Osteoblast (primary cell): ENCODE data around the gene SEMA3C. TPM values are rescaled to one million over a fixed set of nuclear protein-coding genes. Genes with fewer than 3 reads are reported as not detected.
A peak's percentile ranks its signal among the peaks of the same experiment; 100 is the strongest.

ENCODE experiments used
- DNase-seq: peaks from one replicate; pipeline ENCODE4 v3.0.0; 2011; ENCODE audit warnings: low spot score, mixed read lengths; ENCODE audit not compliant: insufficient read length; ENCODE audit errors: missing footprints
- H2AFZ ChIP-seq: 2 replicates; pipeline ENCODE4 v1.6.0; 2011; ENCODE audit warnings: mild to moderate bottlenecking, low read length
- H3K27ac ChIP-seq: 2 replicates; pipeline ENCODE4 v1.5.1; 2011; ENCODE audit warnings: mild to moderate bottlenecking, low read depth, low read length, moderate library complexity
- H3K27me3 ChIP-seq: 2 replicates; pipeline ENCODE4 v1.6.0; 2012; ENCODE audit warnings: mild to moderate bottlenecking, control low read depth, inconsistent platforms, low read length, moderate library complexity; ENCODE audit not compliant: insufficient read depth
- H3K36me3 ChIP-seq: 2 replicates; pipeline ENCODE4 v1.5.1; 2011; ENCODE audit warnings: mild to moderate bottlenecking, low read length, control low read depth, moderate library complexity; ENCODE audit not compliant: insufficient read depth
- H3K4me1 ChIP-seq: 2 replicates; pipeline ENCODE4 v1.5.1; 2011; ENCODE audit warnings: mild to moderate bottlenecking, low read length, control low read depth, moderate library complexity; ENCODE audit not compliant: insufficient read depth
- H3K4me2 ChIP-seq: 2 replicates; pipeline ENCODE4 v1.6.0; 2011; ENCODE audit warnings: mild to moderate bottlenecking, low read length; ENCODE audit not compliant: insufficient read depth
- H3K4me3 ChIP-seq: fragments of 200-600 bp; sonication (generic); 3 replicates; pipeline ENCODE4 v1.5.1; 2012; ENCODE audit warnings: mild to moderate bottlenecking, low read length, inconsistent platforms; ENCODE audit not compliant: insufficient read depth
- H3K79me2 ChIP-seq: 2 replicates; pipeline ENCODE4 v1.6.0; 2012; ENCODE audit warnings: mild to moderate bottlenecking, low read length, control low read depth, inconsistent platforms; ENCODE audit not compliant: insufficient read depth
- H3K9me3 ChIP-seq: 2 replicates; pipeline ENCODE4 v1.5.1; 2011; ENCODE audit warnings: low read depth, low read length, control low read depth
- H4K20me1 ChIP-seq: 2 replicates; pipeline ENCODE4 v1.6.0; 2012; ENCODE audit warnings: mild to moderate bottlenecking, low read length, control low read depth; ENCODE audit not compliant: insufficient read depth
- CTCF ChIP-seq: IDR thresholded peaks from 2 replicates; pipeline ENCODE4 v1.5.1; 2011; ENCODE audit warnings: mild to moderate bottlenecking, low read depth, low read length, moderate library complexity; ENCODE audit errors: extremely low read depth
- total RNA-seq: library from RNA; depleted of rRNA; stranded (reverse); fragments of >200 nt; gene quantifications from 2 replicates; pipeline ENCODE4 v1.2.3, GENCODE V29; 2012

Gene SEMA3C
- total RNA-seq, 1 donor, result 388 TPM

- DNase-seq, result no peak
Measured at GRCh38 chr7:80771523-80771922, 147.3 kb downstream of the SEMA3C start.

GRCh38 chr7:80770675-80771081 lies 148.2 kb downstream of the SEMA3C start:
- peak overlapping the region; percentile 11 for H3K27ac ChIP-seq
- no peak for TF ChIP-seq CTCF
- DNase-seq, result no peak

More at GRCh38 chr7:80771523-80771922, 147.3 kb downstream of the SEMA3C start:
- H3K36me3 ChIP-seq, result peaks cover 18% of the 10 kb centered on the region
- no peak overlapping the region for H3K4me3 ChIP-seq
- no peak for TF ChIP-seq CTCF
- no peaks in the 10 kb centered on the region for H3K9me3 ChIP-seq
- H4K20me1 ChIP-seq, result no peaks in the 10 kb centered on the region
- H3K27ac ChIP-seq, result no peak overlapping the region
- H3K4me2 ChIP-seq, result no peak overlapping the region
- H3K79me2 ChIP-seq, result no peaks in the 10 kb centered on the region
- H3K4me1 ChIP-seq, result peaks cover 29% of the 10 kb centered on the region
- H2AFZ ChIP-seq, result no peak overlapping the region
- H3K27me3 ChIP-seq, result no peaks in the 10 kb centered on the region

GRCh38 chr7:80770061-80770460 lies 148.8 kb downstream of the SEMA3C start:
- no peak for DNase-seq
- peaks cover 30% of the 10 kb centered on the region for H3K4me1 ChIP-seq
- no peak overlapping the region for H2AFZ ChIP-seq
- no peak overlapping the region for H3K4me2 ChIP-seq
- H3K4me3 ChIP-seq, result no peak overlapping the region
- H3K79me2 ChIP-seq, result no peaks in the 10 kb centered on the region
- H3K27me3 ChIP-seq, result no peaks in the 10 kb centered on the region
- H4K20me1 ChIP-seq, result no peaks in the 10 kb centered on the region
- H3K36me3 ChIP-seq, result peaks cover 18% of the 10 kb centered on the region
- TF ChIP-seq CTCF, result no peak
- H3K9me3 ChIP-seq, result no peaks in the 10 kb centered on the region
- no peak overlapping the region for H3K27ac ChIP-seq

More at GRCh38 chr7:80770675-80771081, 148.2 kb downstream of the SEMA3C start:
- Histone ChIP-seq H3K79me2 (no peaks in the 10 kb centered on the region), H2AFZ (no peak overlapping the region), H4K20me1 (no peaks in the 10 kb centered on the region), H3K36me3 (peaks cover 18% of the 10 kb centered on the region), H3K4me1 (peaks cover 30% of the 10 kb centered on the region), H3K27me3 (no peaks in the 10 kb centered on the region), H3K9me3 (no peaks in the 10 kb centered on the region), H3K4me2 (no peak overlapping the region), H3K4me3 (no peak overlapping the region)

- no peak for TF ChIP-seq CTCF
- Histone ChIP-seq H3K4me2 (no peak overlapping the region), H3K4me1 (peaks cover 30% of the 10 kb centered on the region), H3K27ac (no peak overlapping the region), H3K9me3 (no peaks in the 10 kb centered on the region), H2AFZ (no peak overlapping the region), H3K27me3 (no peaks in the 10 kb centered on the region), H4K20me1 (no peaks in the 10 kb centered on the region), H3K4me3 (no peak overlapping the region), H3K36me3 (peaks cover 26% of the 10 kb centered on the region), H3K79me2 (no peaks in the 10 kb centered on the region)
- DNase-seq, result peak; percentile 31
Measured at GRCh38 chr7:80768756-80769155, 150.1 kb downstream of the SEMA3C start.
